BJ (cell line): Measurements from ENCODE around the gene CALY. TPM values are rescaled to one million over a fixed set of nuclear protein-coding genes. Genes with fewer than 3 reads are reported as not detected.
"Not testable (repeated sequence)": the region's sequence is repeated elsewhere in the genome, so short reads cannot be mapped to it uniquely, and the experiment has no call there.

ENCODE experiments used
- CTCF ChIA-PET: fragments of 350-600 bp; formaldehyde crosslinking; extraction: SDS; loops from one replicate; lab custom pipeline; 2021; ENCODE audit warnings: antibody characterized with exemption, inconsistent platforms; lab: Yijun Ruan, JAX
- POLR2A ChIA-PET: fragments of 300-600 bp; sonication (Branson Sonifier 250); formaldehyde crosslinking; extraction: SDS; loops from one replicate; lab custom pipeline; 2021; ENCODE audit warnings: antibody characterized with exemption; lab: Charles Lee
- DNase-seq: peaks from one replicate; pipeline ENCODE4 v3.0.0-alpha.2; 2011; ENCODE audit warnings: low read depth
- H3K27me3 ChIP-seq: 2 replicates; pipeline ENCODE4 v1.6.0; 2011; ENCODE audit warnings: low read length; ENCODE audit not compliant: control insufficient read depth, insufficient read depth
- H3K36me3 ChIP-seq: 2 replicates; pipeline ENCODE4 v1.5.1; 2011; ENCODE audit warnings: low read length; ENCODE audit not compliant: control insufficient read depth, insufficient read depth
- H3K4me3 ChIP-seq: 2 replicates; pipeline ENCODE4 v1.5.1; 2011; ENCODE audit warnings: low read depth, mild to moderate bottlenecking, control low read depth, low read length
- polyA plus RNA-seq: library from polyadenylated mRNA; depleted of rRNA; stranded (reverse); fragments of >200 nt; gene quantifications from 2 replicates; pipeline ENCODE4 v1.2.3, GENCODE V29; 2011
- TF ChIP-seq, protein P1 (sequence below): IDR thresholded peaks from 2 replicates; pipeline ENCODE4 v1.5.1; 2011; ENCODE audit warnings: low read depth, mild to moderate bottlenecking, control low read depth, inconsistent platforms, low read length, moderate library complexity; ENCODE audit not compliant: insufficient read depth

The CALY gene
- polyA plus RNA-seq, 1 experiment, result 0.91 TPM

DNA sequence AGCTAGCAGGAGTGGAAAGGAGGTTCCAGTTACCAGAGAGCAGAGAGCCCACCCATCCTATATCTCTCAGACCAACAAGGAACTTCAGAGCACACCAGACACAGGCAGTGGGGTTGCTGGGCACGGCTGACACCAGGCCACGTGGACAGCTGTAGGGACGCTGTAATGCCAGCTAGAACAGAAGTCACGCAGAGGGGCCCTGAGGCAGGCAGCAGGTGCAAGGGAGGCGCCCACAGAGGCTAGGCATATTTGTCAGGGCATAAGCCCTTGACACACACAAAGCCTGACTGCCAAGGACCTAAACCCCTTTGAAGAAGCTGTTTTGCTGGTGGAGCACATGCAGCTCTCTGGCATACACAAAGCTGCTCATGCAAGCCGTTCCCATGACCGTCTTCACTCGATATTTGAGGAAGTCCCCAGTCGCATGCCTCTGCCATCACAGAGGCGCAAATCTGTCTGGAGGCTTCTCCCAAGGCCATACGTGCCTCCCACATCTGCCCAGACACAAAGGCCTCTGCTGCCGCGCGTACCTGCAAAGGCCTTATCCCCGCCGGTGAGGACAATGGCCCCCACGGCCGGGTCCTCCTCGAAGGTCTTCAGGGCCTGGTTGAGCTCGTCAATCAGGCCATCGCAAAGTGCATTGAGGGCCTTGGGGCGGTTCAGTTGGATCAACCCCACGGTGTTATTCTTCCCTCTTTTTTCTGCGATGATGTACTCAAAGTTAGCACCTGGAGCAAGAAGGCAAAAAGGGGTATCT lies 33.5 kb upstream of the CALY start:
- DNase-seq, result no peak
- ChIA-PET POLR2A (no interaction called here), CTCF (interaction anchor here (0.8 kb wide), 1 partner anchor 11 kb away, joined by 3 read pairs; no protein-coding TSS in a partner anchor)
- TF ChIP-seq, protein P1, sequence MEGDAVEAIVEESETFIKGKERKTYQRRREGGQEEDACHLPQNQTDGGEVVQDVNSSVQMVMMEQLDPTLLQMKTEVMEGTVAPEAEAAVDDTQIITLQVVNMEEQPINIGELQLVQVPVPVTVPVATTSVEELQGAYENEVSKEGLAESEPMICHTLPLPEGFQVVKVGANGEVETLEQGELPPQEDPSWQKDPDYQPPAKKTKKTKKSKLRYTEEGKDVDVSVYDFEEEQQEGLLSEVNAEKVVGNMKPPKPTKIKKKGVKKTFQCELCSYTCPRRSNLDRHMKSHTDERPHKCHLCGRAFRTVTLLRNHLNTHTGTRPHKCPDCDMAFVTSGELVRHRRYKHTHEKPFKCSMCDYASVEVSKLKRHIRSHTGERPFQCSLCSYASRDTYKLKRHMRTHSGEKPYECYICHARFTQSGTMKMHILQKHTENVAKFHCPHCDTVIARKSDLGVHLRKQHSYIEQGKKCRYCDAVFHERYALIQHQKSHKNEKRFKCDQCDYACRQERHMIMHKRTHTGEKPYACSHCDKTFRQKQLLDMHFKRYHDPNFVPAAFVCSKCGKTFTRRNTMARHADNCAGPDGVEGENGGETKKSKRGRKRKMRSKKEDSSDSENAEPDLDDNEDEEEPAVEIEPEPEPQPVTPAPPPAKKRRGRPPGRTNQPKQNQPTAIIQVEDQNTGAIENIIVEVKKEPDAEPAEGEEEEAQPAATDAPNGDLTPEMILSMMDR, result no peak
- peaks cover 33% of the 10 kb centered on the region for H3K36me3 ChIP-seq
- H3K4me3 ChIP-seq, result no peak overlapping the region
- no peaks in the 10 kb centered on the region for H3K27me3 ChIP-seq

- peaks cover 38% of the 10 kb centered on the region for H3K36me3 ChIP-seq
- H3K27me3 ChIP-seq, result no peaks in the 10 kb centered on the region
- POLR2A ChIA-PET, result no interaction called here
- TF ChIP-seq, protein P1, result no peak
- CTCF ChIA-PET, result no interaction called here
- H3K4me3 ChIP-seq, result no peak overlapping the region
- DNase-seq, result no peak
Measured at GRCh38 chr10:133368153-133368552, 31.5 kb upstream of the CALY start.

DNA sequence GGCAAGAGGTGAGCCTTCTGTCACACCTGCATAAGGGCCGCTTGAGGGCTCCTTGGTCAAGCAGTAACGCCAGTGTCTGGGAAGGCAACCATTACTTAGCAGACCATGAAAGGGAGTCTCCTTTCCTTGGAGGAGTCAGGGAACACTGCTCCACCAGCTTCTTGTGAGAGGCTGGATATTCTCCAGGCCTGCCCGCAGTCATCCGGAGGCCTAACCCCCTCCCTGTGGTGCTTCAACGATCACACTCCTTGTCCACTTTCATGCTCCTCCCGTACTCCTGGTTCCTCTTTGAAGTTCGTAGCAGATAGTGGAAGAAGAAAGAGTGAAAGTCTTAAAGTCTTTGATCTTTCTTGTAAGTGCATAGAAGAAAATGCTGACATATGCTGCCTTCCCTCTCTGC lies 30.8 kb upstream of the CALY start:
- POLR2A ChIA-PET, H3K27me3 ChIP-seq, CTCF ChIA-PET, H3K4me3 ChIP-seq, DNase-seq: not testable (repeated sequence)
- H3K36me3 ChIP-seq, result peaks cover 38% of the 10 kb centered on the region

DNA sequence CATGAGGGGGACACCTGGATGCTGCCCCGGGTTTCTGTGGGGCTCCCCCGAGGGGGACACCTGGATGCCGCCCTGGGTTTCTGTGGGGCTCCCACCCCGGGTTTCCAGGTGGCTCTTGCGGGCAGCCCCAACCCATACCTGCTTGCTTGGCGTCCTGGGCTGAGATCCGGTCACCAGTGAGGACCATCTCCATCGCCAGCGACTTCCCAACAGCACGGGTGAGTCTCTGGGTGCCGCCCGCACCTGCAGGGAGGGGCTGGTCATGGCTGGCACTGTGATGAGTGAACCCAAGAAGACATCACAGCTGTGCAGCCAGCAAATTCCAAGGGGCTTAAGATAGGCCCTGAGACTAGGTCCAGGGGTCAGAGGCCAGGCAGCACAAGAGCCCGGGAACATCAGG lies 30.1 kb upstream of the CALY start:
- ChIA-PET POLR2A (no interaction called here), CTCF (no interaction called here)
- TF ChIP-seq, protein P1, result no peak
- H3K4me3 ChIP-seq, result no peak overlapping the region
- no peak for DNase-seq
- no peaks in the 10 kb centered on the region for H3K27me3 ChIP-seq
- peaks cover 38% of the 10 kb centered on the region for H3K36me3 ChIP-seq

DNA sequence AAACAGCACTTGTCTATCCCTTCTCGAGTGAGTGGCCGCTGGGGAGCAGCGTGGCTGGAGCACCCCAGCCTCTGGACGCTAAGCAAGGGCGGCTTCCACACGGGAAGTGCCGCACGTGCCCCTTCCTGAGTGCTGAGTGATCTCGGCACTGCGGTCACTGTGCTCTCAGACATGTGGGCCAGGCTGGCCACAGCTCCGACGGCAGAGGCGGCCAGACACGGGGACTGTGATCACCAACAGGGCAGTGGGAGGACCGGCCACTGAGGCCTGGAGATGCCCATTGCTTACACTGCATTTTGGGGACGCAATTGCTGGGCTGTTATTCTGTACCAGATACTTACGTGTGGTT lies 29.4 kb upstream of the CALY start:
- CTCF ChIA-PET, result no interaction called here
- no peaks in the 10 kb centered on the region for H3K27me3 ChIP-seq
- no peak overlapping the region for H3K4me3 ChIP-seq
- POLR2A ChIA-PET, result no interaction called here
- TF ChIP-seq, protein P1, result no peak
- peaks cover 35% of the 10 kb centered on the region for H3K36me3 ChIP-seq
- DNase-seq, result no peak
